GM12891 (cell line): ENCODE results near the gene CLPTM1L.
"Not testable (repeated sequence)": the region's sequence is repeated elsewhere in the genome, so short reads cannot be mapped to it uniquely, and the experiment has no call there.

Experiments
- POLR2A ChIP-seq: IDR thresholded peaks from 2 replicates; pipeline ENCODE4 v1.6.1; 2011; ENCODE audit warnings: low read depth, low read length, control low read depth
- POLR2AphosphoS5 ChIP-seq: IDR thresholded peaks from 2 replicates; pipeline ENCODE4 v1.6.1; 2011; ENCODE audit warnings: low read depth, low read length, control low read depth

DNA sequence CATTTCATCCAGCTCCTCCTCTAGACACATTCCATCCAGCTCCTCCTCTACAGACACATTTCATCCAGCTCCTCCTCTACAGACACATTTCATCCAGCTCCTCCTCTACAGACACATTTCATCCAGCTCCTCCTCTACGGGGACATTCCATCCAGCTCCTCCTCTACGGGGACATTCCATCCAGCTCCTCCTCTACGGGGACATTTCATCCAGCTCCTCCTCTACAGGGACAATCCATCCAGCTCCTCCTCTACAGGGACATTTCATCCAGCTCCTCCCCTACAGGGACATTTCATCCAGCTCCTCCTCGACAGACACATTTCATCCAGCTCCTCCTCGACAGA is 18.4 kb downstream of the CLPTM1L start:
- not testable (repeated sequence) for TF ChIP-seq POLR2AphosphoS5, POLR2A
